Skin of body (tissue), 2 donors: ENCODE measurements around the gene PCDHGA5. TPM values are rescaled to one million over a fixed set of nuclear protein-coding genes. Genes with fewer than 3 reads are reported as not detected.
A peak's percentile ranks its signal among the peaks of the same experiment; 100 is the strongest.
"Not testable (repeated sequence)": the region's sequence is repeated elsewhere in the genome, so short reads cannot be mapped to it uniquely, and the experiment has no call there.

Source experiments
- DNase-seq: peaks from one replicate; lab custom pipeline; 2025; lab: John Stamatoyannopoulos, UW
- total RNA-seq: library from RNA; depleted of rRNA; stranded (reverse); fragments of >200 nt; gene quantifications from one replicate; pipeline ENCODE4 v1.2.3, GENCODE V29; 2014

Gene PCDHGA5
- 3.6 TPM for total RNA-seq

GRCh38 chr5:141363952-141364660 lies at the start of gene PCDHGA5:
Gene PCDHGA5, plus strand, starts transcription at chr5:141364162. Its CDS starts 169 bp downstream, at chr5:141364331.
- DNase-seq, result no peak

GRCh38 chr5:141316963-141317362 lies 47.0 kb upstream of the PCDHGA5 start:
- not testable (repeated sequence) for DNase-seq

- no peak for DNase-seq
These were observed 44.8 kb upstream of the PCDHGA5 start for GRCh38 chr5:141319202-141319601.

GRCh38 chr5:141319699-141320098 lies 44.3 kb upstream of the PCDHGA5 start:
- no peak for DNase-seq

GRCh38 chr5:141320225-141321169 lies 43.5 kb upstream of the PCDHGA5 start, which contains the start of gene TAF7:
Gene TAF7, minus strand, starts transcription at chr5:141320784. Its CDS starts 740 bp downstream, at chr5:141320044.
- peak; percentile 91 for DNase-seq

- DNase-seq, result no peak
These were observed 41.7 kb upstream of the PCDHGA5 start for GRCh38 chr5:141322261-141322660.

GRCh38 chr5:141326088-141326854 lies 37.7 kb upstream of the PCDHGA5 start:
- no peak for DNase-seq

- DNase-seq, result no peak
These were observed 35.7 kb upstream of the PCDHGA5 start for GRCh38 chr5:141328231-141328630.

GRCh38 chr5:141330299-141331080 lies 33.5 kb upstream of the PCDHGA5 start, which contains the start of gene PCDHGA1:
Gene PCDHGA1, plus strand, starts transcription at chr5:141330514.
- DNase-seq, result no peak

- not testable (repeated sequence) for DNase-seq
These were observed 31.4 kb upstream of the PCDHGA5 start for GRCh38 chr5:141332571-141332970.

- DNase-seq, result no peak
These were observed 25.2 kb upstream of the PCDHGA5 start, which contains the start of gene PCDHGA2 for GRCh38 chr5:141338538-141339306. Gene PCDHGA2, plus strand, starts transcription at chr5:141338760.

GRCh38 chr5:141340781-141341354 lies 23.1 kb upstream of the PCDHGA5 start:
- not testable (repeated sequence) for DNase-seq

GRCh38 chr5:141342773-141343172 lies 21.2 kb upstream of the PCDHGA5 start:
- no peak for DNase-seq

GRCh38 chr5:141343242-141343952 lies 20.6 kb upstream of the PCDHGA5 start, which contains the start of gene PCDHGA3:
Gene PCDHGA3, plus strand, starts transcription at chr5:141343829. Its CDS starts 205 bp downstream, at chr5:141344034.
- no peak for DNase-seq

- DNase-seq, result no peak
These were observed 20.0 kb upstream of the PCDHGA5 start for GRCh38 chr5:141343953-141344463.

- DNase-seq, result no peak
These were observed 18.6 kb upstream of the PCDHGA5 start for GRCh38 chr5:141345327-141345726.

GRCh38 chr5:141346017-141346416 lies 17.9 kb upstream of the PCDHGA5 start:
- DNase-seq, result not testable (repeated sequence)

GRCh38 chr5:141349917-141350619 lies 13.9 kb upstream of the PCDHGA5 start, which contains the start of gene PCDHGB1:
Gene PCDHGB1, plus strand, starts transcription at chr5:141350099. Its CDS starts 162 bp downstream, at chr5:141350261.
- DNase-seq, result no peak
